Gastroesophageal sphincter (tissue), 4 donors: ENCODE measurements around the gene PIK3R2. TPM values are rescaled to one million over a fixed set of nuclear protein-coding genes. Genes with fewer than 3 reads are reported as not detected.

Experiments
- ATAC-seq: fragments of 150-250 bp; one replicate; pipeline ENCODE4 v1.9.1; 2016; ENCODE audit warnings: mild to moderate bottlenecking, moderate library complexity
- H3K27ac ChIP-seq, 4 donors: fragments of 200-600 bp; sonication (generic) in 3 of 4; 1 replicate in 3 of 4; 2 replicates in 1 of 4; pipeline ENCODE4 v1.5.1; 2016 to 2019
- H3K27me3 ChIP-seq: fragments of 200-600 bp; sonication (generic); one replicate; pipeline ENCODE4 v1.5.1; 2019
- H3K36me3 ChIP-seq, 2 donors: fragments of 200-600 bp; sonication (generic); one replicate each; pipeline ENCODE4 v1.5.1; 2019; ENCODE audit warnings: control low read depth in 1 of 2
- H3K4me1 ChIP-seq, 3 donors: fragments of 200-600 bp; sonication (generic); 1 replicate in 2 of 3; 2 replicates in 1 of 3; pipeline ENCODE4 v1.5.1; 2016 to 2019; ENCODE audit warnings: control low read depth in 2 of 3
- H3K4me3 ChIP-seq, 2 donors: fragments of 200-600 bp; sonication (generic); one replicate each; pipeline ENCODE4 v1.5.1; 2019; ENCODE audit warnings: mild to moderate bottlenecking in 1 of 2, moderate library complexity in 1 of 2
- H3K9me3 ChIP-seq, 3 donors: fragments of 200-600 bp; sonication (generic); one replicate each; pipeline ENCODE4 v1.5.1; 2017 to 2019; ENCODE audit warnings: control low read depth in 2 of 3
- CTCF ChIP-seq, 4 experiments: fragments of 200-600 bp in 2 of 4; fragments of 450-650 bp in 2 of 4; sonication (generic) in 1 of 4; IDR thresholded peaks; one replicate each; pipeline ENCODE4 v1.5.1; 2017 to 2019; ENCODE audit warnings: antibody characterized with exemption in 4 of 4, mild to moderate bottlenecking in 2 of 4, moderate library complexity in 2 of 4
- EP300 ChIP-seq: sonication (generic); formaldehyde crosslinking; IDR thresholded peaks from one replicate; pipeline ENCODE4 v1.6.1; 2017; ENCODE audit warnings: antibody characterized with exemption, mild to moderate bottlenecking
- POLR2A ChIP-seq, 2 donors: fragments of 450-650 bp; IDR thresholded peaks; one replicate each; pipeline ENCODE4 v1.6.1; 2017; ENCODE audit warnings: antibody characterized with exemption in 2 of 2, mild to moderate bottlenecking in 2 of 2, moderate library complexity in 1 of 2
- POLR2AphosphoS5 ChIP-seq: sonication (generic); formaldehyde crosslinking; IDR thresholded peaks from one replicate; pipeline ENCODE4 v1.6.1; 2017; ENCODE audit warnings: antibody characterized with exemption
- WGBS, 2 donors: methylation state at CpG; one replicate each; pipeline ENCODE4 v1.1.5; 2018; ENCODE audit warnings: low coverage in 1 of 2; 5-methylcytosine and 5-hydroxymethylcytosine counted together
- total RNA-seq, 4 donors: library from RNA; depleted of rRNA; stranded (reverse); fragments of >200 nt; gene quantifications; one replicate each; pipeline ENCODE4 v1.1.0, GENCODE V29; 2016

PIK3R2 gene
- total RNA-seq, 4 donors from 2014 or later, result 5.3 to 30.1 (median 22.7) TPM

DNA sequence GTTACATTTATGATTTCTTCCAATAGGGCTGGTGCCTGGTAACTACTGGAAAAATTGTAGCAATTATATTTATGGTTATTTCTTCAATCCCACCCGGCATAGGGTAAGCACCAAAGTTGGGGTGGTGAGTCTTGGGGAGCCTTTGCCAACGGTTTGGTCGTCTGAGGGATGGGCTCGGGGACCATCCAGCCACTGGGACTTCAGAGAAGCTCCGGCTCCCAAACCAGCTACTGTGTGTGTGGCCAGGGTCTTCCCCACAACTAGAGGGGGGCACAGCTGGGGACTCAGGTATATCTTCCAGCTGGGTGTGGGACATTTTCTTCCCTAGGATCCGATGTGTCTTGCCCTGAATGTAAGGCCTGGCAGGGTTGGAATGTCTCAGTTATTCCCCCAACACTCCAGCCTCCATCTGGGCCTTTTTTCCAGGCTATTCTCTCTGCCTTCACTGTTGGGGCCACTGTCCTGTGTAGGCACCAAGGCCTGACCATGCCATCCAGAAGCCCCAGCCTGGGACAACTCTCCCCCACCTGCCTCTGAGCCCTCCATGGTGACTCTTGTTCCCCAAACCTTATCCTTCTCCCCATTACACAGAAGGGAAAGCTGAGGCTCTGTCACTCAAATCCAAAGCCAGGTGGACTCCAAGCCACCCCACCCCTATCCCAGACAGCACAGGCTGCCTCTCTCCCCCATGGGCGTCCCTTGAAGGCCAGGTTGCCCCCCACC lies 19.5 kb downstream of the PIK3R2 start:
- TF ChIP-seq POLR2AphosphoS5, result no peak
- no peak for TF ChIP-seq POLR2A (IDR thresholded peaks at IDR 0.05)
- ATAC-seq, result no peak
- peaks cover 0 to 25% of the 10 kb centered on the region in 2 donors for H3K36me3 ChIP-seq
- peaks cover 0 to 24% (median 4%) of the 10 kb centered on the region in 3 donors for H3K4me1 ChIP-seq
- H3K4me3 ChIP-seq, result no peak overlapping the region
- WGBS, 2 donors, result no CpG with 5 or more reads among the region's 7 CpGs
- no peaks in the 10 kb centered on the region for H3K27me3 ChIP-seq
- no peaks in the 10 kb centered on the region for H3K9me3 ChIP-seq
- peak overlapping the region in 3 of 4 donors; percentile 54 to 74 (median 66) for H3K27ac ChIP-seq

GRCh38 chr19:18173054-18173571 lies 20.1 kb downstream of the PIK3R2 start:
- Histone ChIP-seq H3K27me3 (no peaks in the 10 kb centered on the region), H3K27ac (peak overlapping the region in 3 of 4 donors; percentile 54 to 74 (median 66)), H3K4me1 (peaks cover 0 to 24% (median 4%) of the 10 kb centered on the region in 3 donors), H3K36me3 (peaks cover 0 to 19% of the 10 kb centered on the region in 2 donors), H3K4me3 (peak overlapping the region; percentile 46 to 75), H3K9me3 (no peaks in the 10 kb centered on the region)
- WGBS, 2 donors, result 22 to 31% methylated on average over 5 of the region's 18 CpGs
- TF ChIP-seq CTCF (IDR thresholded peaks at IDR 0.05), result no peak
- TF ChIP-seq POLR2A (IDR thresholded peaks at IDR 0.05), result no peak
- no peak for TF ChIP-seq EP300
- no peak for TF ChIP-seq POLR2AphosphoS5
- ATAC-seq, result peak; percentile 29

DNA sequence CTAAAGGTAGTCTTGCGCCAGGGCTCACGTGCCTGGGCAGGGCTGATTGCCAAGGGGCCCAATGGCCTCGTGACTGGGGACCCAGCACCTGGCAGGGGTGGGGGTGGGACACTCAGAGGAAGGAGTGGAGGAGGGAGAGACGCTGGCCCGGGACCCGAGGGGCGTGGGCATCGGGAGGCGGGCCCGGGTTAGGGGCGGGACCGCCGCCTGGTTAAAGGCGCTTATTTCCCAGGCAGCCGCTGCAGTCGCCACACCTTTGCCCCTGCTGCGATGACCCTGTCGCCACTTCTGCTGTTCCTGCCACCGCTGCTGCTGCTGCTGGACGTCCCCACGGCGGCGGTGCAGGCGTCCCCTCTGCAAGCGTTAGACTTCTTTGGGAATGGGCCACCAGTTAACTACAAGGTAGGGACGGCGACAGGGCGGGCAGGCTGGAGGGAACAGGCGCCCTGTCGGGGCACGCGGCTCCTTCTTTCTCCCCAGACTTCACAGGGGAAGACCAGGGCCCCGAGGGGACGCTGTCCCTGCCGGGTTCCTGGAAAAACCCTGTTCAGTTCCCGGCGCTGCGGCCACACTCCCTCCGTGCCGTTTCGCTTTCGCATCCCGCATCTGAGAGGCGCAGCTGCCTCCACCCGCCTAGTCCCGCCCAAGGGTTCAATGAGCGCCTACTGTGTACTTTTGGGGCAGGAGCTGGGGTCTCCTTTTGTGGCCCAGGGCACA lies 20.8 kb downstream of the PIK3R2 start, which contains the start of gene IFI30:
Gene IFI30, plus strand, starts transcription at position 242 of the 717 bp plus-strand sequence. Its CDS starts 29 bp downstream, at position 271.
- 0% methylated on average over 1 to 7 of the region's 47 CpGs for WGBS, 2 donors
- peak within 1 kb of the TSS in 3 of 4 donors; percentile 54 to 74 (median 66) for H3K27ac ChIP-seq

GRCh38 chr19:18174983-18175382 lies 22.0 kb downstream of the PIK3R2 start:
- peak overlapping the region in 1 of 2 donors; percentile 75 for H3K4me3 ChIP-seq
- TF ChIP-seq CTCF (IDR thresholded peaks at IDR 0.05) (no peak), EP300 (no peak), POLR2AphosphoS5 (no peak), POLR2A (IDR thresholded peaks at IDR 0.05) (no peak)
- H3K27ac ChIP-seq, result no peak overlapping the region
- peaks cover 0 to 24% (median 4%) of the 10 kb centered on the region in 3 donors for H3K4me1 ChIP-seq
- no CpG with 5 or more reads among the region's 11 CpGs for whole genome bisulfite sequencing, 2 donors
- no peak for ATAC-seq
- peaks cover 0 to under 1% of the 10 kb centered on the region in 2 donors for H3K36me3 ChIP-seq
- no peaks in the 10 kb centered on the region for H3K27me3 ChIP-seq
- H3K9me3 ChIP-seq, result no peaks in the 10 kb centered on the region

More for the DNA sequence above, 20.8 kb downstream of the PIK3R2 start, which contains the start of gene IFI30:
- Histone ChIP-seq H3K9me3 (no peaks in the 10 kb centered on the region), H3K4me1 (peaks cover 0 to 24% (median 4%) of the 10 kb centered on the region in 3 donors), H3K36me3 (peaks cover 0 to 13% of the 10 kb centered on the region in 2 donors), H3K27me3 (no peaks in the 10 kb centered on the region), H3K4me3 (peak within 1 kb of the TSS; percentile 46 to 75)
- TF ChIP-seq EP300 (no peak), POLR2AphosphoS5 (peak; percentile 9), POLR2A (IDR thresholded peaks at IDR 0.05) (peak in 1 of 2 donors; percentile 49)
- ATAC-seq, result peak; percentile 78

DNA sequence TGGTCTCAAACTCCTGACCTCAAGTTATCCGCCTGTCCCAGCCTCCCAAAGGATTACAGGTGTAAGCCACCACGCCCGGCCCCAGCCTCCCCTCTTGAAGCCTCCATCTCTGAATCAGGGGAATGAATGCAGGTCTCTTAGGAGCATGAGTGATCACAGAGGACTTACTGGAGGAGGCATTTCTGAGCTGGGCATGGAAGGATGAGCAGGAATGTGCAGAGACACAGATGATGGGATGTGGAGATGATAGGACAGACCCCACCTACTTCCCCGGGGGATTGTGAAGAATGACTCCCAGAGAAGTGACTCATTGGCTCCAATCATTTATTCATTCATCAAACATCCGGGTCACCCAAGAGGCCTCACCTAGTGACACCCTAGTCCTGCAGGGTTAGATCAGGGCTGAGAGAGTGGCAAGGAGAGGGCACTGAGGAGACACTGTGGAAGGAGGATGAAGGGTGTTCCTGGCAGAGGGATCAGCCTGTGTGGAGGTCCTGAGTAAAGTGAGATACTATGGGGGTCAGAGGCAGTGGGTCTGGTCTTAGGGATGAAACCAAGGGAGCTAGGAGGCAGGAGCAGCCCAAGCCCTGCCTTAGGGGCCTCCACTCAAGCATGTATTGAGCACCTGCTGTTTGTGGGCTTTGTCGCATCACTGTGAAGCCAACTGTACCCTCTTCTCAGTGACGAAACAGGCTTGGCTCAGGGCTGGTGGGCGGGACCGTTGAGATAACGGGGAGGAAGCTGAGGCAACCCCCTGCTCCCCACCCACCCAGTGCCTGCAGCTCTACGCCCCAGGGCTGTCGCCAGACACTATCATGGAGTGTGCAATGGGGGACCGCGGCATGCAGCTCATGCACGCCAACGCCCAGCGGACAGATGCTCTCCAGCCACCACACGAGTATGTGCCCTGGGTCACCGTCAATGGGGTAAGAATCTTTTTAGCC lies 23.7 kb downstream of the PIK3R2 start:
- no peak for TF ChIP-seq CTCF (IDR thresholded peaks at IDR 0.05)
- no peak for TF ChIP-seq POLR2AphosphoS5
- TF ChIP-seq POLR2A (IDR thresholded peaks at IDR 0.05), result no peak
- TF ChIP-seq EP300, result no peak
- no peak for ATAC-seq
- WGBS, 2 donors, result 67 to 81% methylated on average over 1 to 4 of the region's 19 CpGs
- Histone ChIP-seq H3K36me3 (no peaks in the 10 kb centered on the region), H3K27me3 (peaks cover 3% of the 10 kb centered on the region), H3K27ac (no peak overlapping the region), H3K9me3 (no peaks in the 10 kb centered on the region), H3K4me1 (peaks cover 0 to 24% (median 4%) of the 10 kb centered on the region in 3 donors), H3K4me3 (no peak overlapping the region)
